Central memory CD4-positive, alpha-beta T cell (primary cell): ENCODE results near the gene ATXN7L1.
"Not testable (repeated sequence)": the region's sequence is repeated elsewhere in the genome, so short reads cannot be mapped to it uniquely, and the experiment has no call there.

Experiments
- DNase-seq: peaks from one replicate; pipeline ENCODE4 v3.0.0; 2022

Gene ATXN7L1

GRCh38 chr7:105602325-105603305 lies 273.8 kb downstream of the ATXN7L1 start:
- no peak for DNase-seq

GRCh38 chr7:105600720-105601550 lies 275.5 kb downstream of the ATXN7L1 start:
- DNase-seq: no peak

- DNase-seq: no peak
Measured at GRCh38 chr7:105599551-105599950, 276.8 kb downstream of the ATXN7L1 start.

DNA sequence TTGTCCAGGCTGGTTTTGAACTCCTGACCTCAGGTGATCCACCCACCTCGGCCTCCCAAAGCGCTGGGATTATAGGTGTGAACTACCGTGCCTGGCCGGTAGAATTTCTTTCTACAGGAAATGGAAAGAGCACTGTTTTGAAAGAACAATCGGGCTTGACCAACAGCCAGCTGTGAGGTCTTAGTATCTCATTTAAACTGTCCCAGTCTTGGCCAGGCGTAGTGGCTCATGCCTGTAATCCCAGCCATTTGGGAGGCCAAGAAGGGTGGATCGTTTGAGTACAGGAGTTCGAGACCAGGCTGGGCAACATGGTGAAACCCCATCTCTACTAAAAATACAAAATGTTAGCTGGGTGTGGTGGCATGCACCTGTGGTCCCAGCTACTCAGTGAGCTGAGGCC lies 277.3 kb downstream of the ATXN7L1 start:
- not testable (repeated sequence) for DNase-seq

DNA sequence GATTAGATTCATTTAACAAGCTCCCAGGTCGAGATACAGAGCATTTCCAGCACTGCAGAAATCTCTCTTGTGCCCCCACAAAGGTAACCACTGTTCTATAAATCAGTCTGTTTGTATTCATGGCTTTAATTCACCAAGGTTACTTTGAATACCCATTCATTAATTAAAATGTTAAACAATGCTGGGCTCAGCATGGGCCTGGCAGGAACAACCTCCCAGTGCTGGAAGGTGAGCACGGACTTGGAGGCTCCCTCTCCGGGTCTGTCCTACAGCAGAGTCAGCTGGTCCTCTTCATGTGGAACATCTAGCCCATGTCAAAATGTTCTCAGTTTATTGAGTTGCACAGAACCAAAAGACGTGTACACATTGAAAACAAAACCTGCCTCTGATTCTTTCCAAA lies 279.5 kb downstream of the ATXN7L1 start:
- DNase-seq: no peak

DNA sequence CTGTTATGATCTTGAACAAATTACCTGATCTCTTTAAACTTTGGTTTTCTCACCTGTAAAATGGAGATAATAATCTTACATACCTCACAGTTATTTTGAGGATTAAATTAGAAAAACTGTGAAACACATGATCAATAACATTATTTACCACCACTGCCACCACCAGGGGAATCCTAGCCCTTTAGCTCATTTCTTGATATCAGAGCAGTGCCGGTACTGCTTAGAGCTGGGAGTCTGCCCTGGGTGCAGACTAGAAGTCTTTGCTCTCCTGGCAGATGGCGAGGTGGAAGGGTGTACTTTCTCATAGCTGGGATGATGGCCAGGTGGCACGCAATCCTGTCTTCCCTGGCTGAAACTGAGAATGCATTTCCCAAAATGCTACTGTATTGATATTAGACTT lies 282.4 kb downstream of the ATXN7L1 start:
- no peak for DNase-seq

- no peak for DNase-seq
Measured at GRCh38 chr7:105591522-105591921, 284.9 kb downstream of the ATXN7L1 start.

GRCh38 chr7:105590793-105591192 lies 285.6 kb downstream of the ATXN7L1 start:
- DNase-seq: no peak

GRCh38 chr7:105589356-105590077 lies 286.9 kb downstream of the ATXN7L1 start:
- DNase-seq: peak; percentile 27

- DNase-seq: no peak
Measured at GRCh38 chr7:105587909-105588635, 288.3 kb downstream of the ATXN7L1 start.

GRCh38 chr7:105585850-105586500 lies 290.4 kb downstream of the ATXN7L1 start:
- no peak for DNase-seq

- DNase-seq: no peak
Measured at GRCh38 chr7:105584165-105584564, 292.2 kb downstream of the ATXN7L1 start.

DNA sequence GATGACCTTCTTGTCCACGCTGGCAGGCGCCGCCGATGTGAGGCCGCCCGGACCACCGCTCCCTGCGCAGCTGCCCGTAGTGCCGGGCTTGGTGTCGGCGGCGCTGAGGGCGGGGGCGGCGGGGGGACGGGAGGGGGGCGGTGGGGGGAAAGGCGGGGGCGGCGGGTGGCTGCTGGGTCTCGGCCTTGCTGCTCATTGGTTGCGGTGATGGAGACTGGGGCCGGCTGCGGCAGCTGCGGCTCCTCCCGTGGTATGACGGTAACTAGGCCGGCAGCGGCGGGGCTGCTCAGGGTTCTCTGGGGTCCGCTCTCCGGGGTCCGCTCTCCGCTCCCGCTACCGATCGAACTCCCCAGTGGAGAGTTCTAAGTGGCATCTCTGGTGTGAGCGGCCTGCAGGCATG lies 293.3 kb downstream of the ATXN7L1 start:
- no peak for DNase-seq

DNA sequence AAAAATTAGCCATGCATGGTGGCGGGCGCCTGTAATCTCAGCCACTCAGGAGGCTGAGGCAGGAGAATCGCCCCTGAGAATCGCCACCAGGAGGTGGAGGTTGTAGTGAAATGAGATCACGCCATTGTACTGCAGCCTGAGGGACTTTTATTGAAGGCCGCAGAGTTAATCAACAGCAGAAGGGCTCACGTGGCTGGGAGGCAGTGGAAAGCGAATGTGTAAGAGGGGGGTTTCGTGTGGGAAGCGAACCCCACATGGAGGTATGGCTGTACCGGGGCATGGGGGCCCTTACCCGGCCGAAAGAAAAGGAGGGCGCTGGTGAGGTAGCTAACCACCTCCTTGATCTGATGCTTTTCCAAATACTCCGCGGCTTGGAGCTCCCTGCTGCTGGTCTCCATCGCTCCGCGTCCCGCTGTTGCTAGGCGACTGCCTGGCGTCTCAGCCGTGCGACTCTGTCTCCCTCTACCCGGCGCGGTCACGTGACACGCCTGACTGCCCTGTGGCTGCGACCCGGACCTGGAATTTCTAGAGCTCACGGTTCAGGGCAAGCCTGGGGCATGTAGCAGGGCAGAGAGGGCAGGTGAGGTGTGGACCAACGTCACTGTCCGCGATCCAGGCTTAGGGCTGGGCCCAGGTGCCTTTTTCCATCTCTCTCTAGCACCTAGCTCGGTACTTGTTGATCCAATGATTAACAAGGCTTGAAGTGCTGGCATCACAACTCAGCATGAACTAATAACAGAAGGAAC lies 295.2 kb downstream of the ATXN7L1 start, which contains the start of gene EFCAB10:
Gene EFCAB10 (minus strand): TSS at position 428 of the 746 bp plus-strand sequence. CDS start 30 bp downstream, at position 398.
- DNase-seq: peak; percentile 1

DNA sequence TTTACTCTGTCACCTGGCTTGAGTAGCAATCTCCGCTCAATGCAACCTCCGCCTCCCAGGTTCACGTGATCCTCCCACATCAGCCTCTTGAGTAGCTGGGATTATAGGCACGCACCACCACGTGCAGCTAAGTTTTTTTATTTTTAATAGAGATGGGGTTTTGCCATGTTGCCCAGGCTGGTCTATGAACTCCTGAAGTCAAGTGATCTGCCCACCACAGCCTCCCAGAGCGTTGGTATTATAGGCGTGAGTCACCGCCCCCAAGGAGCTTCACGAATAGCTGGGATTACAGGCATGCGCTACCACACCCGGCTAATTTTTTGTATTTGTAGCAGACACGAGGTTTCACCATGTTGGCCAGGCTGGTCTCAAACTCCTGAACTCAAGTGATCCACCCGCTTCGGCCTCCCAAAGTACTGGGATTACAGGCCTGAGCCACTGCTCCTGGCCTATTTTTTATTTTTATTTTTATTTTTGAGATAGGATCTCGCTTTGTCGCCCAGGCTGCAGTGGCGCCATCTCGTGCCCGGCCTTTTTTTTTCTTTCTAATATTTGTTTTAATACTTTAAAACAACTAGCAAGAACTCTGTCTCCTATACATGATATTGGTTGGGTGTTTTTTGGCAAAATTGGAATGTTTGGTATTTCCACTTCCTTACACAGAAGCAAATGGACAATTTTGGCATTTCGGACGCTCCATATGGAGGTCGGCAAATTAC lies 296.2 kb downstream of the ATXN7L1 start:
- no peak for DNase-seq

DNA sequence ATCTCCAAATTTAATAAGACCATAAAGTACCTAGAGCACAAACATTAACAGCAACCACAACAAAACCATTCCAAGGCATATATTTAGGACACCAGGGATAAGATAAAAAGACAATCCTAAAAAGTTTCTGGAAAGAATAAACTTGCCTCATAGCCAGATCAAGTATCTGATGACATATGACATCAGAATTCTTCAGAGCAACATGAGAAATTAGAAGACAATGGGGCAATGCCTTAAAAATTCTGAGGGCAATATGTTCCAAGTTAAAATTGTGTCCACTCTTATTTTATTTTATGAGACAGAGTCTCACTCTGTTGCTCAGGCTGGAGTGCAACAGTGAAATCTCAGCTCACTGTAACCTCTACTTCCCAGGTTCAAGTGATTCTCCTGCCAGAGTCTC lies 297.9 kb downstream of the ATXN7L1 start:
- no peak for DNase-seq

DNA sequence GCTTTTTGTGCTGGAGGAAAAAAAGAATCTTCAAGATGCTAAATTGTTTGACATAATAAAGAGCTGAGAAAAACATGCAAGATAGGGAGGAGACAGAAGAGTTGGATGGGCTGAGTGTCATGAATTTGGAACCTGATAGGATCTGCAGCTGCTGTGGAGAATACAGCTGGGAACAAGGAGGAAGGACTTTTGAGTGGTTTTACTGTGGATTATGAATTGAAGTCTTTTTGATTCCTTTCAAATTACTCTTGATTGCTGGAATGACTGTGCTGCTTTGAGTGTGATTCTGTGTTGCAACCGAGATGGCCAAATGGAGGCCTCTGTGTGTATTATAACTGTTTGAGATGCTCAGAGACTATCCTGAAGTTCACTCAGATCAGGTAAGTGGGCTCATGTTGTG lies 299.1 kb downstream of the ATXN7L1 start:
- DNase-seq: no peak

- no peak for DNase-seq
Measured at GRCh38 chr7:105571891-105572290, 304.5 kb downstream of the ATXN7L1 start.

DNA sequence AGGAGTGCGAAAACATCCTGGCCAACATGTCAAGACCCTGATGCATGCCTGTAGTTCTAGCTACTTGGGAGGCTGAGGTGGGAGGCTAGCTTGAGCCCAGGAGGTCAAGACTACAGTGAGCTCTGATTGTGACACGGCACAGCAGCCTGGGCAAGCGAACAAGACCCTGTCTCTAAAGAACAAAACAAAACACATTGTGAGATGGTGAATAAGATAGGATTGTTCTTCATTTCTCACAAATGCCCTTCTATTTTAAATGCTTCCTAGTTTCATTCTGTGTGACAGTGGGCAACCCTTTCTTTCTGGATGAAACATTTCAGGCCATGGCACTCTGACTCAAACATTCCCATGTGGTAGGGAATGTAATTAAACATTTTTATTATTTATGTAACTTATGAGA lies 308.6 kb downstream of the ATXN7L1 start:
- no peak for DNase-seq

DNA sequence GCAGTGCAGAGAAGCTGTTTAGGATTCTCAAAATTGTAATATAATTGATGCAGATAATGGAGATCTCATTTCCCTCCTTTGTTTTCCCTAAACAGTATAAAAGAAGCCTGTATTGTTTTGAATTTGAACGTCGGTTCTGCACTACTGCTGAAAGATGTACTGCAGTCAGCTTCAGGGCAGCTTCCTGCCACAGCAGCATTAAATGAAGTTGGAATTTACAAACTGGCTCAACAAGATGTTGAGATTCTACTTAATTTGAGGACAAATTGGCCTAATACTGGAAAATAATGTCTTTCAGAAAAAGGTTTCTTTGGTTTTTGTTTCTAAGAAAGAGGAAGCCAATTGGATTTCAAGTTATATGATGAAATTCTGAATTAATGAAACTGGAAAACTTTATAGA lies 309.4 kb downstream of the ATXN7L1 start:
- no peak for DNase-seq
